BE2C (cell line): Measurements from ENCODE around the gene FNDC11.

ENCODE experiments used
- DNase-seq: peaks from one replicate; pipeline ENCODE4 v3.0.0-alpha.2; 2020
- H3K27me3 ChIP-seq: fragments of 250-450 bp; sonication (Bioruptor Pico); 2 replicates; pipeline ENCODE4 v1.5.1; 2020; ENCODE audit warnings: mild to moderate bottlenecking
- H3K36me3 ChIP-seq: fragments of 250-450 bp; sonication (Bioruptor Pico); 2 replicates; pipeline ENCODE4 v1.5.1; 2020; ENCODE audit warnings: mild to moderate bottlenecking
- H3K4me1 ChIP-seq: fragments of 250-450 bp; sonication (Bioruptor Pico); 2 replicates; pipeline ENCODE4 v1.5.1; 2020
- H3K4me3 ChIP-seq: 2 replicates; pipeline ENCODE4 v1.5.1; 2011; ENCODE audit warnings: low read depth, low read length
- H3K9me3 ChIP-seq: fragments of 250-450 bp; sonication (Bioruptor Pico); 2 replicates; pipeline ENCODE4 v1.5.1; 2020
- TF ChIP-seq, protein P1 (sequence below): IDR thresholded peaks from 2 replicates; pipeline ENCODE4 v1.5.1; 2012; ENCODE audit warnings: mild to moderate bottlenecking, low read depth, low read length

Gene FNDC11

DNA sequence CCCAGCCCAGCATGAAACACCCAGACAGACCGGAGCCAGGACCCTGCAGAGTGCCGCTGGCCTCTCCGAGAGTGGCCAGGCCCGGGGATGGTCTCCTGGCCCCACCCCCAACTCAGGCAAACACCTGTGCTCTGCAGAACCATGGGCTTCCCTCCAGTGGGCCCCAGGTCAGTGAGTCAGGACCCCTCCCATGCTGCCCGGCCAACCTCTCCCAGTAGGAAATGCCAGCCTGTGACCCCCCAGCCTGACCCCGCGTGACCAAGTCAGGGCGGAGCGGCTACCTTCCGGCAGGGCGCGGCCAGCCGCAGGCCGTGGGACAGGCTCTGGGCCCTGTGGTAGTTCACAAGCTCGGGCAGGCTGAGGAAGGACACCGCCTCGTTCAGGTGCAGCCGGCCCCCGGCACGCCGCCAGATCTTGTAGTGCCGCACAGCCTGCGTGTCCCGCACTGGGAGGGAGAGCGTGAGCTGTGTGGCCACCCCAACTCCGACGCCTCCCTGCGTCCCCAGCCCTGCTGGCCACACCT lies 20.0 kb upstream of the FNDC11 start:
- H3K4me1 ChIP-seq, result peaks cover 4% of the 10 kb centered on the region
- no peak for DNase-seq
- no peaks in the 10 kb centered on the region for H3K36me3 ChIP-seq
- TF ChIP-seq, protein P1, sequence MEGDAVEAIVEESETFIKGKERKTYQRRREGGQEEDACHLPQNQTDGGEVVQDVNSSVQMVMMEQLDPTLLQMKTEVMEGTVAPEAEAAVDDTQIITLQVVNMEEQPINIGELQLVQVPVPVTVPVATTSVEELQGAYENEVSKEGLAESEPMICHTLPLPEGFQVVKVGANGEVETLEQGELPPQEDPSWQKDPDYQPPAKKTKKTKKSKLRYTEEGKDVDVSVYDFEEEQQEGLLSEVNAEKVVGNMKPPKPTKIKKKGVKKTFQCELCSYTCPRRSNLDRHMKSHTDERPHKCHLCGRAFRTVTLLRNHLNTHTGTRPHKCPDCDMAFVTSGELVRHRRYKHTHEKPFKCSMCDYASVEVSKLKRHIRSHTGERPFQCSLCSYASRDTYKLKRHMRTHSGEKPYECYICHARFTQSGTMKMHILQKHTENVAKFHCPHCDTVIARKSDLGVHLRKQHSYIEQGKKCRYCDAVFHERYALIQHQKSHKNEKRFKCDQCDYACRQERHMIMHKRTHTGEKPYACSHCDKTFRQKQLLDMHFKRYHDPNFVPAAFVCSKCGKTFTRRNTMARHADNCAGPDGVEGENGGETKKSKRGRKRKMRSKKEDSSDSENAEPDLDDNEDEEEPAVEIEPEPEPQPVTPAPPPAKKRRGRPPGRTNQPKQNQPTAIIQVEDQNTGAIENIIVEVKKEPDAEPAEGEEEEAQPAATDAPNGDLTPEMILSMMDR, result no peak
- H3K27me3 ChIP-seq, result no peaks in the 10 kb centered on the region
- H3K9me3 ChIP-seq, result no peaks in the 10 kb centered on the region
- H3K4me3 ChIP-seq, result no peak overlapping the region

DNA sequence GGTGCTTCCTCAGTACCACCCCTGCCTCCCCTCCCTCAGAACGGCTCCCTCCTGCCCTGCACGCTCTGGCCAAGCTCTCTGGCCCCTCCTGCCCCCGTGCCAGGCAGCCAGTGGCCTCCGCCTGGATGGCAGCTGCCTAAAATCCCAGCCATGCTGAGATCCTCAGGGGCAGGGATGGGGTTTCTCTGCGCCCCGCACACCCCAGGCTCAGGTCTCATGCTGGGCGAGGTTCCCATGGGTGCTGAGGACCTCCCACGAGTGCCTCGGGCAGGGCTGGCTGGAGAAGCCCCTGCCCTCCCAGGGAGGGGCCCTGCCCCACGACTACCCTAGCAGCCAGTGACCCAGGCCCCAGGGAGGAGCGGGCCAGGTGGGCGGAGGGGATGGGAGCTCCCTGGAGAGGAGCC lies 19.5 kb upstream of the FNDC11 start:
- peak; percentile 22 for DNase-seq
- no peak overlapping the region for H3K4me3 ChIP-seq
- no peaks in the 10 kb centered on the region for H3K9me3 ChIP-seq
- H3K36me3 ChIP-seq, result no peaks in the 10 kb centered on the region
- TF ChIP-seq, protein P1, result no peak
- H3K4me1 ChIP-seq, result peaks cover 4% of the 10 kb centered on the region
- no peaks in the 10 kb centered on the region for H3K27me3 ChIP-seq

DNA sequence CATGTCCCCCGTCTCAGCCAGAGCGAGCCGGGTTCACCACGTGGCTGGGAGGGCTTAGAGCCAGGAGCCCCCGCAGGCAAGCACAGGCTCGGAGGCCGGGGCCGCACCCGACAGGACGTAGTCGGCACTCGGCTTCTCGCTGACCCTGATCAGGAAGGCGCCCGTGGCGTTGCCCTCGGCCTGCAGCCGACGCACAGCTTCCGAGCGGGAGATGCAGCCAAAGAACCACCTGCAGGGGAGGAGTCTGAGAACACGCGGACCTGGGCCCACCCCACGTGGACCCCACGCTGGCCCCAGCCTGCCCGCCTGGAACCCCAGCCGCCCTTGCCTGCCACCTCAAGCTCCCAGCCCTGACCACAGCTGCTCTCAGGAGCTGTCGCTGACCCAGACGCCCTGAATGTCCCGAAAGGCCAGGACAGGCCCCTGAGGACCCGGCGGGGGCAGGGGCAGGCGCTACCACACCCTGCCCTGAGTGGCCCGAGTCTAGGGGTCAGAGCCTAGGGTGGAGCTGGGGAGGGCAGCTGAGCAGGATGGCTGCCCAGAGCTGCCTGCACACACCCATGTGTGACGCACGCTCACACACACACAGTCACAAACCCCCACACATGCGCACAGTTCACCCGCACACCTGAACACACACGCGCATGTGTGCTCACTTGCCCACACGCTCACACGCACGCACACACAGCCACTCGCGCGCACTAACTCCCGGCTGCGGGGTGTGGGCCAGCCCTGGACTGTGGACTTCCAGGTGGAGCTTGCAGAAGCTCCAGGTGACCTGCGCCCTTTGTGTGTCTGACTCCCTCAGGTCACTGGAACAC lies 18.9 kb upstream of the FNDC11 start:
- peaks cover 6% of the 10 kb centered on the region for H3K4me1 ChIP-seq
- no peak overlapping the region for H3K4me3 ChIP-seq
- no peaks in the 10 kb centered on the region for H3K36me3 ChIP-seq
- TF ChIP-seq, protein P1, result no peak
- peak; percentile 21 for DNase-seq
- no peaks in the 10 kb centered on the region for H3K9me3 ChIP-seq
- H3K27me3 ChIP-seq, result no peaks in the 10 kb centered on the region

DNA sequence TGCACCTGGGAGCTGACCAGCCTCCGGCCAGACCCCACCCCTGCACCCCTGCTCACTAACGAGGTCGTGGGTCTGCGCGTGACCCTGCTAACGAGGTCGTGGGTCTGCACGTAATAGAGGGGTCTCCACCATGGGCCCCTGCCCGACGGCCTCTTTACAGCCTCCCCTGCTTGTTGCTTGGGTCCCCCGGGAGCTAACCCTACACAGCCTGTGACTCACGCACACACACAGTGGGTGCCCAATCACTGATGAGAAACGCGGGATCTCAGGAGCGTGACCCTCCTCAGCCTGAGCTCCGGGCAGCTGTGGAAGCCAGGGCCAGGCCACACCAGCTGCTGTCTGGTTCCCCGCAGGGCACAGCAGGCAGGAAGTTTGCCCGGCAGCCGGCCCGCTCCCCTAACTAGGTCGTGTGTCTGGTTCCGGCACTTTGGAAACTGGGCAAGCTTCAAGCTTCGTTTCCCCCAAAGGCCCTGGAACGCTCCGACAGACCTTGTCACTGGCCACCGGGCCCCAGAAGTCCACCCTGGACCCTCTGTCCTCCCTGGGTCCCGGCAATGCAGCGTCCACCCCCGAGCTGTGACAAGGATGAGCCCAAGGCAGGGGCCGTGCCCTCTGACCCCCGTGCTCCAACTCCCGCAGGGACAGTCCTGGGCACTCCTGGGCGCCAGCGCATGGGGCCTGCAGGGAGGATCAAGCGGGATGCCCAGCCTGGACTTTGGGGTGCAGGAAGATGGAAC lies 17.6 kb upstream of the FNDC11 start:
- Histone ChIP-seq H3K36me3 (no peaks in the 10 kb centered on the region), H3K4me3 (no peak overlapping the region; the same call in 1 of the 2 replicates), H3K4me1 (peaks cover 14% of the 10 kb centered on the region), H3K9me3 (no peaks in the 10 kb centered on the region), H3K27me3 (no peaks in the 10 kb centered on the region)
- TF ChIP-seq, protein P1, result no peak
- DNase-seq, result peak; percentile 83

DNA sequence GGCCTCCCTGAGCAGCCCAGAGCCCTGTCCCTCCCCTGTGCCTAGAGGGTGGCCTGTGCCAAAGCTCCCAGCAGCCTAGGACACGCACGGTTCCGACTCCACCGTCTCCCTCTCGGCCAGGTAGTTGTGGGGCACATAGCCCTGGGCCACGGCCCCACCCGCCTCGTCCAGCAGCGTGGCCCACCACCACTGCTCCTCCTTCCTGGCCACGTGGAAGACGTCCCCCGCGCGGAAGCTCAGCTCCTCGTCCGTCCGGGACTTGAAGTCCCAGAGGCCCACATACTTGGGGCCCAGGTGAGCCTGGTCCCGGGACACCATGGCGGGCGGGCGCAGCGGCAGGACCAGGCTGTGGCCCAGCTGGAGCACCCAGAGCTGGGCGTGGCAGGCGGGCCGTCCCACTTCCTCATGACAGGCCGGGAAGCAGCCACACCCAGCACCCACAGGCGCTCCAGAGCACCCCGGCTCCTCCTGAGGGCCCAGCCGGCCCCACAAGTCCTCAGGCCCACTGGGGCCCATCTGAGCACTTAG lies 16.9 kb upstream of the FNDC11 start, which contains the start of gene PTK6:
Gene PTK6, minus strand, starts transcription at position 380 of the 528 bp plus-strand sequence. Its CDS starts 62 bp downstream, at position 318.
- peak; percentile 12 for DNase-seq
- Histone ChIP-seq H3K4me1 (peaks cover 14% of the 10 kb centered on the region), H3K9me3 (no peaks in the 10 kb centered on the region), H3K4me3 (peak within 1 kb of the TSS; percentile 43), H3K36me3 (no peaks in the 10 kb centered on the region), H3K27me3 (no peaks in the 10 kb centered on the region)
- TF ChIP-seq, protein P1, result no peak
